NCI-H1436 (cell line): ENCODE results near the gene SNED1.

Source experiments
- DNase-seq: peaks from one replicate; lab custom pipeline; 2025; lab: John Stamatoyannopoulos, UW

The SNED1 gene

DNA sequence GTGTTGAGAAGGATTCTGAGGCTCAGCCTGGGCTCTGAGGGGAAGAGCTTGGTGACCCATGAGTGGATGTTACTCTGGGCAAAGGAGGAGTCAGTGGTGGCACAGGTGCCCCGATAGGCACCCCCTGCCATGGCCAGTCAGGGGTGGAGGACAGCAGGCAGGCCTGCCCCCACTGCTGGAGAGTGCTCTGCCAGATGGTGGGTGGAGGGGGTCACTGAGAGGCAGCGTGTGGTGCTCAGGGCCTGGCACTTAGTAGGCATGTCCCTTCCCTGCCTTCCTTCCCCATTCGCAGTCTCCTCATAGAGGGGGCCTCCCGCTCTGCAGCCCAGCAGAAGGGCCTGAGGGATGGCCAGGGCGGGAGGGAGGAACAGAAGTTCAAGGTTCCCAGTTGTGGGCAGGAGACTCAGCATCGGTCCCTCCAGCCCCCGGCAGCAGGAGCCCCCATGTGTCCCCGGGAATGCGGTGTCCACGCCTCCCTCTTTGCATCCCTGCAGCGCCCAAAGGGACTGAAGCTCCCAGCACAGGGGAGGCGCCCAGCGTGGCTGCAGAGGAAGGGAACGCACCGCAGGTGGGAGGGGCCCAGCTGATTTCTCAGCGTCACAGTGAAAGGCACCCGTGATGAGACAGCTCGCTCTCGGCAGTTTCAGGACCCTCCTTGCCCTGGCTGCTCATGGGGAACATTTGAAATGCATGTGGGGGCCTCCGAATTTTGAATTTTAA, 5.7 kb upstream of the SNED1 start:
- DNase-seq, result no peak

DNA sequence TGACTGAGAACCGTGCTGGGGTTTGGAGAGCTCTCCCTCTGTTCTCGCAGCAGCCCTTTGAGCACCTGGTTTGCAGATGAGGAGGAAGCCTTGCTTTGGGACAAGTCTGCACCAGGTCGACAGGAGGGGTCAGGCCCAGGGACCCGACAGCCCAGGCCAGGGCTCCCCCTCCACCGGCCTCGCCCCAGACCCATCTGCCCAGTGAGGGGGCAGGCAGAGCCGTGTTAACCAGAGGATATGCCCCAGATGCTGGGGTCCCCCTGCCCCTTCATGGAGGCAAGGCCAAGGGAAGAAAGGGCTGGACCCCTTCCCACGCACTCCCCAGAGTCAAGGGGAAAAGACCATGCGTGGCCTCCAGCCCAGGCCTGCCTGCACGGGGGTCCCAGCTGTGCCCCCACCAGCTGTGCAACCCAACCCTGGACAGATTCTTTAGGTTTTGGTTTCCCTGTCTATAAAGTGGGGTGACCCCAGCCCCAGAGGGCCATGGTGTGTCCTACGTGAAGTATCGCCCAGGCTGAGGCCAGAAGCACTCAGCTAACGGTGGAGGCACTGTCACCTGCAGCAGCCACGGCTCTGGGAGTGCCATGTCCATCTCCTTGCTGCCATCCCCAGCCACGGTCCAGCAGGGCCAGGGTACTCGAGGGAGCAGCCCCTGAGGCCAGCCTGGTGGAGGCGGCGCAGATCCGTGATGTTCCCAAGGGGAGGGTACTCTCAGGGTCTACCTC, 4.8 kb upstream of the SNED1 start:
- DNase-seq, result no peak

DNA sequence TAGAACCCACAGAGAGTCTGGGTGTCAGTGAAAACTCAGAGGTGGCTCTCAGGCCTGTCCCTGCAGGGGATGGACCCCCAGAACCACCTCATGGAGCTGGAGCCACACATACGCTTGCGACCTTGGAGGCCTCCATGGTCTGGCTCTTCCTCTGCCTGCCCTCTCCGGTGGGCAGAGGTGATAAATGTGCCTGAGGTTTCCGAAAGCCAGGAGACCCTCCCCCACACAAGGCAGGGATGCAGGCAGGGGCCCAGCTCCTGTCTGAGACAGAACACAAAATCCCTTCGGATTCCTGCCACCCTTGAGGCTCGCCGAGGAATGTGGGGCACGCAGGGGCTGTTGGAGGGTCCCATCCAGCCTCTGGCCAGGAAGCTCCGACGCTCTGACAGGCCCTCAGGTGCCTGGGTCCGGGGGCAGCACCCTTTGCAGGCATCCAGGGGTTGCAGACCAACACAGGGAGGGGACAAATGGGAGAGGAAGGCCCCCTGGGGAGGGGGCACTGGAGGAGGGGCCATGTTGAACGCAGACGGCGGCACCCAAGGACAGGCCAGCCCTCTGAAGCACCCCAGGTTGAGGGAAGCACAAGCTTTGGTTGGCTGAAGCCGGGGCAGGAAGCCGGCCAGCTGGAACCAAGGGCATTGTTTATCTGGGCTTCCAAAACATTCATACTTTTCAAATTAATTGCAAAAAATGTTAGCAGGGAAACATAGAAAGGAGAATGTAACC, 4.1 kb upstream of the SNED1 start:
- no peak for DNase-seq

DNA sequence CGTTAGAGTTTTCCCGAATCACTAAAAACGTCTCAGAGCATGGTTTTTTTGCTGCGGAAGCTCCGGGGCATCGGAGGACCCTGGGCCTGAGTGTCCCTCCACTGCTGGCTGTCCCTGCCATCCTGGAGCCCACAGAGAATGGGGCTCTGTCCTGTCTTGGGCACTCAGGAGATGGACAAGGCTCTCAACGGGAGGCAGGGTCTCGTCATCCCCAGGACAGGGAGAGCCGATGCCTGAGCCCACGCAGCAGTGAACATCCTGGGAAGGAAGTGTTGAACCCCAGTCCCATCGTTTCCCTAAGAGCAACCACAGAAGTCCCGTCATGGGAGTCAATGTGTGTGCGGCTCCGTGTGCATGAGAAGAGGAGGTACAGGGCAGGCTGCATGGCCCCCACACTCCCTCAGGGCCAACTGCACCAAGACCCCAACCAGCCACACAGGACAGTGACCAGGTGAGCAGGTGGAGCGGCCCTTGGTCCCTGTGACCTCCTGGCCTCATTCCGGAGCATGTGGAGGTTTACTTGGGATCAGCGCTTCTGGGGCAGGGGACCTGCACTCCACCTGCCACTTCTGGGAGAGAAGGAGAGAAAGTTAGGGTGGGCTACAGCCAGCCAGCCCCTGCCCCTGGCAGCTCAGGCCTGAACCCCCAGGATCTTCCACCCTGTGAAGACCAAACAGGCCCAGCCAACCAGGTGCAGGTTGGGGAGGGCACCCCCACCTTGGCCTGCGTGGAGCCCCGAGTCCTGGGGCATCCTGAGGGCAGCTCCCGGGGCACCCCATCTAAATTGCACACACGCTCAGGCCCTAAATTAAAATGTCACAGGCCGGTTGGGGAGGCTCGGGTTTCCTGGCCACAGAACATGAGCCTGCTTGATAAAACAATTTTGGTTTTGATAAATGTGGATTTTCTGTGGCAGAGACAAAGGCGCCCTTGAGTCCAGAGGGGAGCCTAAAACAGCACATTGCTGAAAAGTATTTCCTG, 3.1 kb upstream of the SNED1 start:
- no peak for DNase-seq

DNA sequence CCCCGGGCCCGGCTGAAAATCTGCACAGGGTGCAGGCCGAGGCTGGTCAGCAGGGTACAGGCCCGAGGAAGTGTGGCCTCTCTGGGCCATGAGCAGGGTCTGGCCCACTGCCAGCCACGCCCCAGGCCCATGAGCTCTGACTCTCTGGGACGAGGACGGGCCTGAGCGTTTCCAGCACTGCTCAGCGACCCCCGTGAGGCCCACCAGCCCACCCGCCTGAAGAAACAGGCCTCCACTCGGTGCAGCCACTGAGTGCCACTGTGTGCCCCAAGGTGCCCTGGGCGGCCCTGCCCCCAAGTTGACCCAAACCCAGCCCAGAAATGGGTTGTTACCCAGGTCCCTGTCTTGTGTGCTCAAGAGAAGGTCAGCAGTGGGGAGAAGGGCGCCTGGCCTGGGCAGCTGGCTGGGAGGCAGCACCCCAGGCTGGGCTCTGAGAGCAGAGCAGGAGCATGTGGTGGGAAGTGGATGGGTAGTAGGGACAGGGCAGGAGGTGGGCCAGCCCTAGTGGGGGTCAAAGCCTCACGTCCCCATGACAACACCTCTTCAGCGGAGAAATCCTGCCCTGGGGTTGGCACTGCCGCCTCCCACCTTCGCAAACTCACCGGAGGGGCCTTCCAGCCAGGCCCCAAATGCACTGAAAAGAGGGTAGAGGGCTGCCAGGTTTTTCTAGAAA, 2.1 kb upstream of the SNED1 start:
- DNase-seq, result no peak

DNA sequence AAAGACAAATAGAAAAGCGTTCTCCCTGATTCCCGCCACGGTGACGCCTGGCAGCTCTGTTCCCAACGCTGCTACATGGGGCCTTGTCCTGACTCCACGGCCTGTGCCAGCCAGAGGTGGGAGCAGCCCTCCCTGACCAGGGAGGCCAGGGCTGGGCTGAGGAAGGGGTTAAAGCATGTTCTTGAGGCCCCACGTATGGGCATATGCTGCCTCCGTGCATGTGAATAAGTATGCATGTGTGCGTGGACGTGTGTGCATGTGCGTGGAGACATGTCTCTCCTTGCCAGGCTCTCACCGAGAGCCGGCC, 1.6 kb upstream of the SNED1 start:
- no peak for DNase-seq

DNA sequence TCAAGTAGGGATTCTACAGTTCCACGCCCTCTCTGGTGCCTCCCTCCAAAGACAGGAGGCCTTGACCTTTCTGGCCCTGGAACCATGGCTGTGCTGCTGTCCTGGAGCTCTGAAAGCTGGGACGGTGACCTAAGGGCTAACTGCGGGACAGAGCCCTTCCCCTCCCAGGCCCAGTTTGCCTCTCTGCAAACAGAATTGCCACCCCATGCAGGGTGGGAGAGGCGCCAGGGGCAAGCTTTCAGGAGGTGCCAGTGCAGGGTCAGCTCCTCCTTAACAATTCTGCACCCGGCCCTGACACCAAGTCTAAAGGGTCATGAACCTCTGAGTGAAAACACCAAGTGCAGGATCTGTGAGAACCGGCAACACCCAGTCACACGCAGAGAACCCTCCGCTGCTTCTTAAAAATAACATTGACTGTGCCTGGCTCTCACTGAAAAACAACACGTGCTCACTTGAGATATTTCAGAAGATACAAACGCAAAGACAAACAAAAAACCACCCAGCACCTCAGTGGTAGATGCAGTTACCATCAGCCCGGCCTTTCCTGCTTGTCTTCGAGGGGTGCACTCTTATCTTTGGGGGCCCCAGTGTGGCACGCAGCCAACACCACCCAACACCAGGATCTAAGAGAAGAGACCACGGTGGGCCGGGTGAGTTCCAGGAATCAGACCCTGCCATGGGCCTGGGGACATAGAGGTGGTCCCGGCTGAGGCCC, 1.1 kb upstream of the SNED1 start:
- DNase-seq, result no peak

DNA sequence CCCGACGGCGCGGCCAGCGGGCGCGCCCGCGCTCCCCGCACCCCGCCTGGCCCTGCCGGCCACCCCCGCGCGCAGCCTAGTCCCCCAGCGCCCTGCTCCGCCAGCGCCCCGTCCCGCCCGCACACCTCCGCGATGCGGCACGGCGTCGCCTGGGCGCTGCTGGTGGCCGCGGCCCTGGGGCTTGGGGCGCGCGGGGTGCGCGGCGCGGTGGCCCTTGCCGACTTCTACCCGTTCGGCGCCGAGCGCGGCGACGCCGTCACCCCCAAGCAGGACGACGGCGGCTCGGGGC, 232 bp downstream of the SNED1 start:
- no peak for DNase-seq

DNA sequence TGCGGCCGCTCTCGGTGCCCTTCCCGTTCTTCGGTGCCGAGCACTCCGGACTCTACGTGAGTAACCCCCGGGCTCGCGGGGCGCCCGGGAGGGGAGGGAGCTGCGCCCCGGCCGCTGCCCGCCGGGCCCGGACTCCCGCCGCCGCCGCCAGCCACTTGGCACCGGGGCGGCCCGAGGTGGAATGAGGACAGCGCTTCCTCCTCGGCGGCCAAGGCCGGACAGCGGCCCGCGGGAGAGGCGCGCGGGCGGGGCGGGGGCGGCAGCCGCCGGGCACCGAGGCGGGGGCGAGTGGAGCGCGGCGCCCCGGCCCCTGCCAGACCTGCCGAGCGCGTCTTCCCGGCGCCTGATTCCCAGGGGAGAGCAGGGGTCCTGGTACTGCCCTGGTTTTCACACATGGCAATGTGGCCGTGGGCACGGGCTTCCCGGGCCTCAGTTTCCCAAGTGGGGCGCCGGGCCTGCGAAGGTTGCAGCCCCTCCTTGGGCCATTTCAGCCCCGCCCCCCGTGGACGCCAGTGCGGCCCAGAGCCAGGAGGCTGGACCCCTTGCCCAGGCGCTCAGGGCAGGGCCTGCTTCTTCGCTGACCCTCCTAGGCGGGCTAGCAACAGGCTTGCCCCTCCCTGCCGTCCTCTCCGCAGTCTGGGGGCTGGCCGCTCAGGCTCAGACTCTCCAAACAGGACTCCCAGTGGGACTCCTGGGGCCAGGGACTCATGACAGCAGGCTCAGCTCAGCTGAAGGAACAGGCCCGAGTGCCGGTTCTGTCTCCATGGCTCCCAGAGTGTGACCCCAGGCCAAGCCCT, 775 bp downstream of the SNED1 start:
- DNase-seq, result no peak

DNA sequence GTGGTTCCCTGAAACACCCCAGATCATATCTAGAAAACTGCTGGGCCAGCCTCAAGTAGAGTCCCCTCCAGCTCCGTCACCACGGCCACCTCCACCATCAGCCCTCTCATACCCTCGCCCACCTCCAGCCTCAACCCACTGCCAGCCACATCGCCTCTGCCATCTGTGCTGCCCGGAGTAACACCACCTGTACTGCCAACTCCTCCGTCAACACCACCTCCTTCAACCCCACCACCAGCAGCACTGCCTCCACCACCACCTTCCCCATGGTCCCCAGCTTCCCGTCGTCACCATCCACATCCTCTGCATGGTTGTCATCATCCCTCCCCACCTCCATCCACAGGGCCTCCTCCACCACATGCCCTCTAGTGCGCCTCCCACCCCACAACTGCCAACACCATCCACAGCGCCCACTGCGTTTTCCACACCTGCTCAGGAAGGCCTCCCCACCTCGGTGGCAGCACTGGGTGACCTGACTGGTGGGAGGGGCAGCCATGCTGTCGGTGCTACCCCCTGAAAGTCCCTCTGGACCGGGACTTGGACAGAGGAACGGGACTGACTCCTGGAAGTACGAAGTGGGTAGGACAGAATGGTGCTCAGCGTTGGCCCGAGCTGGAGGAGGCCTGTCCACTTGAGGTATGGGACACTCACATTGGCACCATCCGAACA, 1.6 kb downstream of the SNED1 start:
- DNase-seq, result no peak

DNA sequence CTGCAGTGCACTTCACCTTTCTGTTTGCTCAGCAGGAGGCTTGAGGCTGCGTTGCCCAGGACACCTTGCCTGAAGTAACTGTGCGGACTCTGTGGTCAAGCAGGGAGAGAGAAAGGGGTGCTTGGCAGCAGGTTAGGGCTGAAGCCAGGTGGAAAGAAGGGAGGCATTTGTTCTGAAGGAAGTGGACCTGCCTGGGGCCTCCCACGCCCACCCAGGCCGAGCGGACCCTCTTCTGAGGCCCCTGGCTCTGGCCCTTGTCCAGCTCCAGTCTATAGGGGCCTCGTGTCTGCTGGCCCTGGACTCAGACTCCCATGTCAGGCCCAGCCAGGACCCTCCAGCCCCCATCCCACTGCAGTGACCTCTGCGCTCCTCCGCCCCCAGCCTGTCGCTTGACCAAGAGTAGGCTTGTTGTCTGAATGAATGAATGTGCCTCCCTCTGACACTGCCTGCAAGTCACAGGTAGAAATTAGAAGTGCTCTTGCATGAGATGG, 2.5 kb downstream of the SNED1 start:
- no peak for DNase-seq

DNA sequence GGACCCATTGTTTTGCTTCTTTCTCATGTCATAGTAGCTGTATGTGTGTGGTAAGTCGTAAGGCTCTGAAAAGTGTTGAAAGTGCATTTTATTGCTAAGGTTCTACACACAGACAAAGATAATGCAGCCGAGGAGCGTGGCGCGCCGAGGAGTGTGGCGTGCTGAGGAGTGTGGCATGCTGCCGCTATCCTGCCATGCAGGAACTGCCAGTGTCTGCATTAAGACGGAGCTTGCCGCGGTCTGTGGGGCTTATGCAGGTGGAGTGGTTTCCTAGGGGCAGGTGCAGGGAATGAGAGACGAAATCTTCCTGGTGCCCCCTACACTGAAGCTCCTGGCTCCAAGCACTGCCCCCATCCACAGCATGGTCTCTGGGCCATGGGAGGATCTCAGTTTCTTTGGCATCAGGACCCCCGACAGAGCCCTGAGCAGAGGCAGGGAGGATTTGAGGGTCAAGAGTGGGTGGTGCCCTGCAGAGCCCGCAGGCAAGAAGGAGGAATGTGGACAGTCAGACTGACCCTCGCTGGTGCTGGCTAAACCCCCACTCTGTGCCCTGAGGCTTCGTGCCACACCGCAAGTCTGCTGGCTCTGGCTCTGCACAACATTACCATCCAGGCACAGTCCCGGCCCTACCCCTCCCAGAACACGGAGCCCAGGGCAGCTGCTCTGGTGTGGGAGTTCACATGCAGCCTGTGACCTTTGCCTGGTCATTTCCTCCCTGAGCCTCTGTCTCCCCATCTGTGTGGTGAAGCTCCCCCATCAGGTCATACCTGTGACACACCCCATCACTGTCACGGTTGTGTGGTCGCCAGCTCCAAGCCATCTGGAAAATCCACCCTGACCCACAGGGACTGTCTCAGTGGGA, 3.2 kb downstream of the SNED1 start:
- DNase-seq, result no peak

DNA sequence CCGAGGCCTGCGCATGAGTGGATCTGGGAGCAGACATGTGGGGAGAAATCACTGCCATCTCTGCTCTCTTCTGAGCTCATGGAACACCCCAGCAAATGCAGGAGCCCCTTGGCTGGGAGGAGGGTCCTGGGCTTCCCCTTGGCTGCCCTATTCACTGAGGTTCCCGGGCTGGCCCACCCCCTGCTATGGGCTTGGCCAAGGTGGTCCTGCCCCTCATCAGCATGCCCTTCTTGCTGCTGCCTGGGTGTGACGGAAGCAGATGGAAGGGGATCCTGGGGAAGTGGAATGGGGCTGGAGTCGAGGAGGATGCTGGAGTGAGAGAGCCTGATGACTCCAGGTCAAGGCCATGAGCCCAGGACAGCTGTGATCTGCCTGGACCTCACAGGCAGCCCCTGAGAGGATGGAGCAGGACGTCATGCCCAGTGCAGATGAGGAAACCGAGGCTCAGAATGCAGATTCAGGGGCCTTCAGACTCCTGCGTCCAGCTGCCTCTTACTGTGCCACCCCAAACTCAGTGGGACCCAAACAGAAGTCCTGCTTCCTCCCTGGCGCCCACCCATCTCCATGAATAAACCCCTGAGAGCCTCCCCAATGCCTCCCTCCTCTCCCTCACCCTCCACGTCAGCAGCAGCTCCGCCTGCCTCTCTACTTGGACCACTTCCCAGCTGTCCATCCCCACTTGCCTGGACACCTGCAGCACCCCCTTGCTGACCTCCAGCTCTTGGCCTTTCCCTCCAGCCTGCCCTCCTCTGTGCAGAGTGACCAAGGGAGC, 4.0 kb downstream of the SNED1 start:
- no peak for DNase-seq

DNA sequence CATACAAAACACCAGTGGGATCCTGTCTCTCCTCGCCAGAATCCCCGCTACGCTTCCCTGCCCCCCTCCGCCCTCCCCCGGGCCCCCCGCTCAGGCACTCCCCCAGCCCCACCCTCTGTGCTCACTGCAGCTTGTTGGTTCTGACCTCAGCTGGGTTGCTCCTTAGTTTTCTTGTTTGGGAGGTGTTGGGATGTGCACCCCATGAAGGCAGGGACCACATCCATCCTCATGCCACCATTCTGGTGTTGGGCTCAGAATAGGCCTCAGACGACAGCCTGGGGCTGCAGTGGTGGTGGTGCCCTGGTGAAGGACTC, 4.6 kb downstream of the SNED1 start:
- no peak for DNase-seq

DNA sequence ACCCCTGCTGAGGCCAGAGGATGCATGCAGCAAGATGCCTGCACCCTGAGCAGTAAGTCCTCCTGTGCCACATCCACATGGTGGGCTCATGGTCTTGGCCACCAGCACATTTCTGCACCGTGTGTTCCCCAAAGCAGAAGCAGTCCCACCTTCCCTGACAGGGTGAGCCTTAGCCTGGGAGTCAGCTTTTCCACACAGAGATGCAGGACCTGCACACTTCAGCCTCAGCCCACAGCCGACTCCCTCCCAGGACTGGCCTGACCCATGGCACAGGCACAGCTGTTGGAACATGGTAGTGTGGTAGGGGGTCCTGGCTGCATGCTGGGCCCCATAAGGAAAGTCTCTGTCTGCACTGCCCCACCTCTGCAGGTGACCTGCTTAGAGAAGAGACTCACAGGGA, 5.0 kb downstream of the SNED1 start:
- no peak for DNase-seq

DNA sequence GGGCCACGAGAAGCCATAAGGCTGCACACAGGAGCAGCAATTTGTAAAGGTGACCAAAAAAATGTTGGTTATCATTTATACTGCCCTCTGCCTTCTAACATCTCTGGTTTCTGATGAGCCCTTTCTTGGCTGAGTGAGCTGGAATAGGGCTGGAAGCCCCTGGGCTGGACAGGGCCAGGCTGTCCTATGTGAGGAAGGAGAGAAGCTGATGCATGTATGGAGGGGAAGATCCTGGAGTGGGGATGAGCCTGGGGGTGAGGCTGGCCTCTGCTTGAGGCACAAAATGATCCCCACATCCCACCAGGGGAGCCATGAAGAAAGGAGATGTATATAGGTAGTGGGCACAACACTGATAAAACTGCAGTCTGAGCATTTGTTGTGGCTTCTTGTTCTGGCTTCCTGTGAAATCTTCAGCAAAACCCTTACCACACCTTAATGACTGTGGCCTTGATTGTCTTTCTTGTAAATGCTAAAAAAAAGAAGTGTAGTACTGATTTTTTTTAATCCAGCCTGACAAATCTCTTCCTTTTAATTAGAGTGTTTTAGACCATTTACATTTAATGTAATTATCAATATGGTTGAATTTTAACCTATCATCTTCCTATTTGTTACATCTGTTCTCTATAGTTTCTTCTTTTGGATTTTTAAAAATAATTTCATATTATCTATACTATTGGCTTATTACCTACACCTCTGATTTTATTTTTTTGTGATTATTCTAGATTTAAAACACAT, 5.6 kb downstream of the SNED1 start:
- DNase-seq, result no peak

DNA sequence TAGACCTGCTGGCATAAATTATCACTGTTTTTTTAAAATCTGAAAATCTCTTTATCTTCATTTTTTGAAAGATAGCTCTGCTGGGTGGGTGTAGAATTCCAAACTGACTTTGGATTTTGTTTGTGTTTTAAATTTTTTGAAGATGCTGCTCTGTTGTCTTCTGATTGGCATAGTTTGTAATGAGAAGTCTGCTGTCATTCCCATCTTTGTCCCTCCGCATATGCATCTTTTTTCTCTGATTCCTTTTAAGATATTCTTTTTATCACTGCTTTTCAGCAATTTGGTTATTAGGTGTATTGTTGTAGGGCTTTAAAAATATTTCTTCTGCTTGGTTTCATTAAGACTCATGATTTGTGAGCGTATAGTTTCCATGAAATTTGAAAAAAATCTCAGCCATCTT, 7.2 kb downstream of the SNED1 start:
- no peak for DNase-seq
